Activated CD8-positive, alpha-beta memory T cell treated with anti-CD3 and anti-CD28 coated beads, Interleukin-2, amount 50 U/mL, for 24 hours (primary cell): ENCODE results near the gene KRTAP10-12.
"Not testable (repeated sequence)": the region's sequence is repeated elsewhere in the genome, so short reads cannot be mapped to it uniquely, and the experiment has no call there.

ENCODE experiments used
- DNase-seq: peaks from one replicate; pipeline ENCODE4 v3.0.0-alpha.2; 2020; ENCODE audit errors: extremely low read depth

Gene KRTAP10-12

GRCh38 chr21:44697172-44697810 is at the start of gene KRTAP10-12:
Gene KRTAP10-12, plus strand, starts transcription at chr21:44697172. Its CDS starts 30 bp downstream, at chr21:44697202.
- DNase-seq: not testable (repeated sequence)

GRCh38 chr21:44647222-44647552 is 49.8 kb upstream of the KRTAP10-12 start:
- DNase-seq: no peak

DNA sequence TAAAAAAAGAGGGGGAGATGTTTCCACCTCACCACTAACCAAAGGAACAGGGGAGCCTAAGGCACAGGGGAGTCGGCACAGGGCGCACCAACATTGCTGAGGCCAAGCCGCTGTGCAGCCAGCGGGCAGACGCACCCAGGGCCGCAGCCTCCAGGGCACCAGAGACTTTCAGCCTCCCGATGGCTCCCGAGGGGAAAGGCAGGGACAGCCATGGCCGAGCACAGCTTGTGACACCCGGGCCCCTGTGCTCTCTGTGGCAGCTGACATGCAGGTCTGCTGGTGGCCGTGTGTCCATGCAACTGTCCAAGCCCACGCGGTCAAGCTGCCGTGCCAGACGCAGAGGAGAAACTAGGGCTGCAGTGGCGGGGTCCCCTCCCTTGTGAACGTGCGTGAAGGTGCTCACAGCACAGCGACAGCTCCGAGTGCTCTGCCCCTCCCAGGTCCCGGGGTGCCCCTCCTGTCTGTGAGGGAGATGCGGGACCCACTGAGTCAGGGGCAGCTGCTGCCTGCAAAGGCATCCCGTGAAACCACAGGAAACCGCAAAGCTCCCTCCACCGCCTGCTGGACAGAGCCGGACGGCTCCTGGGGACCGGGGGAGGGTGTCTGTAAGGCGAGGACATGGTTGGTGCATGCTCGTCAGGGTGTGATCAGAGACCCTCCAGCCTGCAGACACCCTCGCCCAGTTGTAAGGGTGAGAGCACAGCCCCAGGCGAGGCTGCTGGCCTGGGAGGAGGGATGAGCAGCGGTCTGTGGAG is 48.2 kb upstream of the KRTAP10-12 start:
- DNase-seq: no peak

GRCh38 chr21:44649521-44650100 is 47.4 kb upstream of the KRTAP10-12 start:
- DNase-seq: no peak

- no peak for DNase-seq
Measured at GRCh38 chr21:44650265-44650972, 46.6 kb upstream of the KRTAP10-12 start.

DNA sequence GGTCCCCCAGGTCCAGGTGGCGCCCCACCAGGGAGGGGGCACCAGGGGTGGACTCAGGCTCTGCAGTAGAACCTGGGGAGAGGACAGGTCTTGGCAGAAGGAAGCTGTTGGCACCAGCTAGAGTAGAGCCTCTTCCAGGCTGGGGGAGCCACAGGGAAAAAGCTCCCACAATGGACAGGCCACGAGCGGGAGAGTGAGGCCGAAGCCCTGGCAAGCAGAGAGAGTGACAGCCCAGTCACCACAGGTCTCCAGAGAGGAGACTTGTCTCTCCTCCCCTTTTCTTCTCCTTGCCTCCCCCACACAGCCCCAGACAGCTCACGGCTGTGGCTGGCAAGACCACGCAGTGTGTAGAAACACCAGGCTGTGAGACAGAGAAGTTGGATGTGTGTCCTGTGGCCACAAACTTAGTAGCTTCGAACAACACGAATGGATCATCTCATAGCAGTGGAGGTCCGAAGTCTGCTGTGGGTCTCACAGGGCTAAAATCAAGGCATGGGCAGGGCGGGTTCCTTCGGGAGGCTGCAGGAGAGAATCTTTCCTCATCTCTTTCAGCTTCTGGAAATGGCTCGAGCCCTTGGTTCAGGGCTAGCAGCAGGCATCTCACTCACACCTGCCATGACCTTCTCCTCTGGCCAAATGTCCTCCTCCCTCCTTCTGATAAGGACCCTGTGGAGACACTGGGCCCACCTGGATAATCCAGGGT is 45.8 kb upstream of the KRTAP10-12 start:
- DNase-seq: no peak

DNA sequence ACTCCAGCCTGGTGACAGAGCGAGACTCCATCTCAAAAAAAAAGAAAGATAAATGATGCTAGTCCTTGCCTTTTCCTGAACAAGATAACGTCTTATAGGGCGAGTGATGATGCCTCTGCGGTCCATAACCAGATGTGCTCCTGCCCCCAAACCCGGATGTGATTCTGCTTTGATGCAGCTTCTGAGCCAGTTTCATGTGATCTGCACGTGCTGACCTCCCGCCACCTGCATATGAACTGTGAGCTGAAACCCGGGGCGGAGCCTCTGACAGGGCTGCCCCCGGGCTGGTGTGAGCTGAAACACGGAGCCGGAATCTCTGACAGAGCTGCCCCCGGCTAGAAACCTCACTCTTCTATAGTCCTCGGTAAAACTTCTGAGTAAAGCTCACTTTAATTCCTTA is 43.8 kb upstream of the KRTAP10-12 start:
- no peak for DNase-seq

GRCh38 chr21:44653656-44654575 is 43.1 kb upstream of the KRTAP10-12 start:
- no peak for DNase-seq

DNA sequence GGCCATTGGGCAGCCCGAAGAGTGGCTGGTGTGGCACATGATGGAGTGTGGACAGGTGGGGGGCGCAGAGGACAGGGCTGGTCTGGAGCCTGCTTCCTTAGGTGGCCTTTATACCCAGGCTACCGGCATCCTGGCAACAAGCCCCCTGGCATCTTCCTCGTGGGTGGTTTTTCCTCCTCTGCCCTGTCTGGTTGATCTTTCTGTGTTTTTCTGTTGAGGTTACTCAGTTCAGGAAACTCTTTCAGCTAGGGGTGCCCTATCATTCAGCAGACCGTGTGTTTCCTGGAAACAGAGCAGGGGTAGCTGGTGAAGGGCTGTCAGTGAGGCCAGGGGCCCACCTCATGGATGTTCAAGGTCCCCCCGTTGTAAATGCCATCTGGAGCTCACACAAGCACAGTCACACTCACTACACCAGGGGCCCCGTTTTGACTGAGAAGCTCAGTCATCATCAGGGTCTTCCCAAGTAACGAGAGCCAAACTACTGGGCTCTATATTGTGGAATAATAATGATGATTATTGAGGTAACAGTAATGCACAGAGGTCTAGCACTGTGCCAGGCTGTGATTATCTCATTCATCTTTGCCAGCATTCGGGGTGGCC is 42.3 kb upstream of the KRTAP10-12 start, which contains the start of gene KRTAP12-4:
KRTAP12-4 (minus strand) TSS at position 84 of the 600 bp plus-strand sequence; CDS start at position 39, 45 bp downstream.
- DNase-seq: no peak

DNA sequence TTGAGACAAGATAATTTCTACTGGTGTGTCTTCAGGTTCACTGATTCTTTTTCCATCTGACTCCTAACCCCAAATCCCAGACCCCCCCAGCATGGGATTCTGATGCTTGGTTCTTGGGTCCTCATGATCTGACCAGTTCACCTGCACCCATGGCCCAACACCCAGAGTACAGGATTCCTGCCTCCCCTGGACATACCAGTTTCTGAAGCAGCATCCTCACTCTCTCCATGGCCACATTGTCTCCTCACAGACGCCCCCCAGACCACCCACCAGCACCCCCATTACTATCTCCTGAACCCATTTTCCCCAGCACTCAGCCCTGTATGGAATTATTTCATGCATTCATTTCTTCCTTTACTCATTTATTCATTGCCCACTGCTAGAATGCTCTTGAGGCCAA is 40.1 kb upstream of the KRTAP10-12 start:
- no peak for DNase-seq

- DNase-seq: no peak
Measured at GRCh38 chr21:44657635-44658540, 39.1 kb upstream of the KRTAP10-12 start, which contains the start of gene KRTAP12-3. Gene KRTAP12-3, plus strand, starts transcription at chr21:44657932. Its CDS starts 48 bp downstream, at chr21:44657980.

- no peak for DNase-seq
Measured at GRCh38 chr21:44658541-44658910, 38.4 kb upstream of the KRTAP10-12 start.

GRCh38 chr21:44658913-44659595 is 37.9 kb upstream of the KRTAP10-12 start:
- no peak for DNase-seq

DNA sequence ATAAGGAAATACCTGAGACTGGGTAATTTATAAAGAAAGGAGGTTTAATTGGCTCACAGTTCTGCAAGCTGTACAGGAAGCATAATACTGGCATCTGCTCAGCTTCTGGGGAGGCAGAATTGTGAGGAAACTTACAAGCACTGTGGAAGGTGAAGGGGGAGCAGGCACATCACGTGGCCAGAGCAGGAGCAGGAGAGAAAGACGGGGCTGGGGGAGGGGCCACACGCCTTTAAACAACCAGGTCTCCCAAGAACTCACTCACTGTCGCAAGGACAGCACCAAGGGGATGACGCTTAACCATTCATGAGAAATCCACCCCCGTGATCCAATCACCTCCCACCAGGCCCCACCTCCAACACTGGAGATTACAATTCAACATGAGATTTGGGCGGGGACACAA is 35.4 kb upstream of the KRTAP10-12 start:
- not testable (repeated sequence) for DNase-seq

- DNase-seq: no peak
Measured at GRCh38 chr21:44664691-44665090, 32.3 kb upstream of the KRTAP10-12 start.

GRCh38 chr21:44666401-44667320 is 30.3 kb upstream of the KRTAP10-12 start, which contains the start of gene KRTAP12-2:
Gene KRTAP12-2, minus strand, starts transcription at chr21:44666927. Its CDS starts 41 bp downstream, at chr21:44666886.
- no peak for DNase-seq

DNA sequence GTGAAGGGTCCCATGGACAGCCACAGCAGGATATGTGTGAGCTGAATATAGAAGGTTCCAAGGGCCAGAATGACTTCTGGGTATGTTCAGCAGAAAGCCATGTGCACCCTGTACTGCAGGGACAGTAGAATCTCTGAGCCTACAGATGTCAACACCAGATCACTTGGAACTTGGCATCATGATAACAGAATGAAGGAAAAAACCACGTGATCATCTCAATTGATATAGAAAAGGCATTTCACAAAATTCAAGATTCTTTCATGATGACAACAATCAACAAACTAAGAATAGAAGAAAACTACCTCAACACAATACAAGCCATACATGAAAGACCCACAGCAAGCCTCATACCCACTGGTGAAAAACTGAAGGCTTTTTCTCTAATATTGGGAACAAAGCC is 29.4 kb upstream of the KRTAP10-12 start:
- no peak for DNase-seq
